Effector memory CD8-positive, alpha-beta T cell (primary cell): Measurements from ENCODE around the gene UBE2H.
"Not testable (repeated sequence)": the region's sequence is repeated elsewhere in the genome, so short reads cannot be mapped to it uniquely, and the experiment has no call there.

ENCODE experiments used
- ATAC-seq: fragments of 150-1000 bp; cut with Tn5 transposase; replicated peaks from 2 replicates; pipeline ENCODE4 v1.10.0; 2021; ENCODE audit warnings: mild to moderate bottlenecking, moderate library complexity
- DNase-seq, 3 experiments: peaks; one replicate each; pipeline ENCODE4 v3.0.0; 2021
- H3K27ac Mint-ChIP-seq, 2 donors: one replicate each; pipeline ENCODE4 v1.8.0; 2022; ENCODE audit warnings: mild to moderate bottlenecking in 2 of 2, mixed read lengths in 2 of 2, moderate library complexity in 2 of 2
- H3K27me3 Mint-ChIP-seq, 2 donors: one replicate each; pipeline ENCODE4 v1.8.0; 2022; ENCODE audit warnings: mixed read lengths in 2 of 2
- H3K36me3 Mint-ChIP-seq: one replicate; pipeline ENCODE4 v1.8.0; 2022; ENCODE audit warnings: mild to moderate bottlenecking, moderate library complexity, mixed read lengths; ENCODE audit not compliant: insufficient read depth
- H3K4me1 Mint-ChIP-seq, 2 donors: one replicate each; pipeline ENCODE4 v1.8.0; 2022; ENCODE audit warnings: low read depth in 2 of 2, mixed read lengths in 2 of 2
- H3K4me3 Mint-ChIP-seq, 2 donors: one replicate each; pipeline ENCODE4 v1.8.0; 2022; ENCODE audit warnings: mild to moderate bottlenecking in 2 of 2, mixed read lengths in 2 of 2, moderate library complexity in 2 of 2
- H3K9me3 Mint-ChIP-seq, 2 donors: one replicate each; pipeline ENCODE4 v1.8.0; 2022; ENCODE audit warnings: mixed read lengths in 2 of 2

The UBE2H gene

GRCh38 chr7:129796186-129796775, 156.5 kb downstream of the UBE2H start:
- H3K27ac Mint-ChIP-seq = no peak overlapping the region
- DNase-seq (no peak), ATAC-seq (no peak)
- H3K9me3 Mint-ChIP-seq = no peaks in the 10 kb centered on the region
- H3K36me3 Mint-ChIP-seq = peaks cover 4% of the 10 kb centered on the region
- no peaks in the 10 kb centered on the region for H3K4me1 Mint-ChIP-seq
- peaks cover 8 to 41% of the 10 kb centered on the region in 2 donors for H3K27me3 Mint-ChIP-seq
- H3K4me3 Mint-ChIP-seq = no peak overlapping the region

- ATAC-seq, H3K4me1 Mint-ChIP-seq: not testable (repeated sequence)
Observed at GRCh38 chr7:129794461-129794860, 158.3 kb downstream of the UBE2H start.

GRCh38 chr7:129793506-129794310, 159.1 kb downstream of the UBE2H start:
- peaks cover 29 to 51% of the 10 kb centered on the region in 2 donors for H3K27me3 Mint-ChIP-seq
- ATAC-seq = no peak
- H3K36me3 Mint-ChIP-seq = peaks cover 4% of the 10 kb centered on the region
- H3K27ac Mint-ChIP-seq = no peak overlapping the region
- no peak overlapping the region for H3K4me3 Mint-ChIP-seq
- no peaks in the 10 kb centered on the region for H3K9me3 Mint-ChIP-seq
- no peaks in the 10 kb centered on the region for H3K4me1 Mint-ChIP-seq
- no peak for DNase-seq

More at GRCh38 chr7:129794461-129794860, 158.3 kb downstream of the UBE2H start:
- H3K27ac Mint-ChIP-seq, H3K9me3 Mint-ChIP-seq, H3K4me3 Mint-ChIP-seq, H3K36me3 Mint-ChIP-seq, DNase-seq: not testable (repeated sequence)
- peaks cover 21 to 49% of the 10 kb centered on the region in 2 donors for H3K27me3 Mint-ChIP-seq

GRCh38 chr7:129792721-129793120, 160.0 kb downstream of the UBE2H start:
- Mint-ChIP-seq H3K4me3 (no peak overlapping the region), H3K36me3 (peaks cover 4% of the 10 kb centered on the region), H3K4me1 (no peaks in the 10 kb centered on the region), H3K27ac (no peak overlapping the region), H3K27me3 (peaks cover 32 to 51% of the 10 kb centered on the region in 2 donors), H3K9me3 (no peaks in the 10 kb centered on the region)
- no peak for ATAC-seq
- no peak for DNase-seq

GRCh38 chr7:129790136-129790535, 162.6 kb downstream of the UBE2H start:
- Mint-ChIP-seq H3K9me3 (no peaks in the 10 kb centered on the region), H3K36me3 (peaks cover 4% of the 10 kb centered on the region), H3K27me3 (peaks cover 58 to 75% of the 10 kb centered on the region in 2 donors), H3K4me1 (peaks cover 10% of the 10 kb centered on the region in 2 donors), H3K27ac (no peak overlapping the region), H3K4me3 (no peak overlapping the region)
- ATAC-seq (no peak), DNase-seq (no peak)

- no peak overlapping the region for H3K27ac Mint-ChIP-seq
- H3K4me3 Mint-ChIP-seq = no peak overlapping the region
- peaks cover 4% of the 10 kb centered on the region for H3K36me3 Mint-ChIP-seq
- no peaks in the 10 kb centered on the region for H3K9me3 Mint-ChIP-seq
- peaks cover 63 to 79% of the 10 kb centered on the region in 2 donors for H3K27me3 Mint-ChIP-seq
- no peak for ATAC-seq
- no peak for DNase-seq
- peaks cover 10 to 15% of the 10 kb centered on the region in 2 donors for H3K4me1 Mint-ChIP-seq
Observed at GRCh38 chr7:129789652-129790051, 163.1 kb downstream of the UBE2H start.

- Mint-ChIP-seq H3K4me1 (peaks cover 10 to 16% of the 10 kb centered on the region in 2 donors), H3K4me3 (no peak overlapping the region), H3K9me3 (no peaks in the 10 kb centered on the region), H3K27me3 (peaks cover 63 to 76% of the 10 kb centered on the region in 2 donors), H3K36me3 (peaks cover under 1% of the 10 kb centered on the region), H3K27ac (no peak overlapping the region)
- no peak for ATAC-seq
- no peak for DNase-seq
Observed at GRCh38 chr7:129789000-129789399, 163.8 kb downstream of the UBE2H start.

- Mint-ChIP-seq H3K4me3 (peak overlapping the region in 1 of 2 donors; percentile 62), H3K27me3 (peaks cover 79 to 90% of the 10 kb centered on the region in 2 donors)
Observed at GRCh38 chr7:129786825-129787563, 165.8 kb downstream of the UBE2H start.

GRCh38 chr7:129785685-129786514, 166.9 kb downstream of the UBE2H start:
- peaks cover 75 to 90% of the 10 kb centered on the region in 2 donors for H3K27me3 Mint-ChIP-seq
- ATAC-seq (peak; percentile 51), DNase-seq (no peak)
- peaks cover 5% of the 10 kb centered on the region for H3K36me3 Mint-ChIP-seq
- peaks cover 28 to 37% of the 10 kb centered on the region in 2 donors for H3K4me1 Mint-ChIP-seq
- H3K4me3 Mint-ChIP-seq = peak overlapping the region; percentile 62 to 72
- no peak overlapping the region for H3K27ac Mint-ChIP-seq
- H3K9me3 Mint-ChIP-seq = no peaks in the 10 kb centered on the region

More at GRCh38 chr7:129786825-129787563, 165.8 kb downstream of the UBE2H start:
- H3K4me1 Mint-ChIP-seq = peaks cover 22 to 29% of the 10 kb centered on the region in 2 donors
- DNase-seq (no peak), ATAC-seq (no peak)
- no peak overlapping the region for H3K27ac Mint-ChIP-seq
- no peaks in the 10 kb centered on the region for H3K9me3 Mint-ChIP-seq
- peaks cover 5% of the 10 kb centered on the region for H3K36me3 Mint-ChIP-seq

- H3K27ac Mint-ChIP-seq = no peak overlapping the region
- no peak for ATAC-seq
- DNase-seq = no peak
- peaks cover 72 to 87% of the 10 kb centered on the region in 2 donors for H3K27me3 Mint-ChIP-seq
- H3K36me3 Mint-ChIP-seq = peaks cover 5% of the 10 kb centered on the region
- peak overlapping the region; percentile 62 to 72 for H3K4me3 Mint-ChIP-seq
- peaks cover 28 to 38% of the 10 kb centered on the region in 2 donors for H3K4me1 Mint-ChIP-seq
- no peaks in the 10 kb centered on the region for H3K9me3 Mint-ChIP-seq
Observed at GRCh38 chr7:129784783-129785684, 167.7 kb downstream of the UBE2H start.

GRCh38 chr7:129784437-129784782, 168.3 kb downstream of the UBE2H start:
- ATAC-seq = no peak
- Mint-ChIP-seq H3K4me3 (peak overlapping the region in 1 of 2 donors; percentile 62), H3K4me1 (peaks cover 28 to 38% of the 10 kb centered on the region in 2 donors), H3K36me3 (peaks cover 5% of the 10 kb centered on the region), H3K27me3 (peaks cover 65 to 81% of the 10 kb centered on the region in 2 donors), H3K27ac (no peak overlapping the region), H3K9me3 (no peaks in the 10 kb centered on the region)
- no peak for DNase-seq

- Mint-ChIP-seq H3K36me3 (peaks cover 5% of the 10 kb centered on the region), H3K9me3 (no peaks in the 10 kb centered on the region), H3K4me1 (peaks cover 28 to 38% of the 10 kb centered on the region in 2 donors), H3K4me3 (peak overlapping the region; percentile 80 to 88), H3K27me3 (peaks cover 58 to 77% of the 10 kb centered on the region in 2 donors), H3K27ac (no peak overlapping the region)
- no peak for ATAC-seq
- DNase-seq = no peak
Observed at GRCh38 chr7:129783584-129783919, 169.2 kb downstream of the UBE2H start.
